Osteoblast (primary cell): ENCODE data around the gene UTS2. TPM values are rescaled to one million over a fixed set of nuclear protein-coding genes. Genes with fewer than 3 reads are reported as not detected.

Experiments
- DNase-seq: peaks from one replicate; pipeline ENCODE4 v3.0.0; 2011; ENCODE audit warnings: low spot score, mixed read lengths; ENCODE audit not compliant: insufficient read length; ENCODE audit errors: missing footprints
- H2AFZ ChIP-seq: 2 replicates; pipeline ENCODE4 v1.6.0; 2011; ENCODE audit warnings: mild to moderate bottlenecking, low read length
- H3K27ac ChIP-seq: 2 replicates; pipeline ENCODE4 v1.5.1; 2011; ENCODE audit warnings: mild to moderate bottlenecking, low read depth, low read length, moderate library complexity
- H3K27me3 ChIP-seq: 2 replicates; pipeline ENCODE4 v1.6.0; 2012; ENCODE audit warnings: mild to moderate bottlenecking, control low read depth, inconsistent platforms, low read length, moderate library complexity; ENCODE audit not compliant: insufficient read depth
- H3K36me3 ChIP-seq: 2 replicates; pipeline ENCODE4 v1.5.1; 2011; ENCODE audit warnings: mild to moderate bottlenecking, low read length, control low read depth, moderate library complexity; ENCODE audit not compliant: insufficient read depth
- H3K4me1 ChIP-seq: 2 replicates; pipeline ENCODE4 v1.5.1; 2011; ENCODE audit warnings: mild to moderate bottlenecking, low read length, control low read depth, moderate library complexity; ENCODE audit not compliant: insufficient read depth
- H3K4me2 ChIP-seq: 2 replicates; pipeline ENCODE4 v1.6.0; 2011; ENCODE audit warnings: mild to moderate bottlenecking, low read length; ENCODE audit not compliant: insufficient read depth
- H3K4me3 ChIP-seq: fragments of 200-600 bp; sonication (generic); 3 replicates; pipeline ENCODE4 v1.5.1; 2012; ENCODE audit warnings: mild to moderate bottlenecking, low read length, inconsistent platforms; ENCODE audit not compliant: insufficient read depth
- H3K79me2 ChIP-seq: 2 replicates; pipeline ENCODE4 v1.6.0; 2012; ENCODE audit warnings: mild to moderate bottlenecking, low read length, control low read depth, inconsistent platforms; ENCODE audit not compliant: insufficient read depth
- H3K9me3 ChIP-seq: 2 replicates; pipeline ENCODE4 v1.5.1; 2011; ENCODE audit warnings: low read depth, low read length, control low read depth
- H4K20me1 ChIP-seq: 2 replicates; pipeline ENCODE4 v1.6.0; 2012; ENCODE audit warnings: mild to moderate bottlenecking, low read length, control low read depth; ENCODE audit not compliant: insufficient read depth
- CTCF ChIP-seq: IDR thresholded peaks from 2 replicates; pipeline ENCODE4 v1.5.1; 2011; ENCODE audit warnings: mild to moderate bottlenecking, low read depth, low read length, moderate library complexity; ENCODE audit errors: extremely low read depth
- total RNA-seq: library from RNA; depleted of rRNA; stranded (reverse); fragments of >200 nt; gene quantifications from 2 replicates; pipeline ENCODE4 v1.2.3, GENCODE V29; 2012

The UTS2 gene
- total RNA-seq, 1 donor: under 0.01 TPM

- DNase-seq: peak; percentile 25
- Histone ChIP-seq H4K20me1 (no peaks in the 10 kb centered on the region), H3K9me3 (no peaks in the 10 kb centered on the region), H3K27me3 (no peaks in the 10 kb centered on the region), H3K79me2 (no peaks in the 10 kb centered on the region), H3K4me3 (no peak overlapping the region), H2AFZ (no peak overlapping the region), H3K36me3 (peaks cover 27% of the 10 kb centered on the region), H3K4me2 (no peak overlapping the region), H3K27ac (no peak overlapping the region), H3K4me1 (peaks cover 7% of the 10 kb centered on the region)
- TF ChIP-seq CTCF: peak; percentile 46
Observed at GRCh38 chr1:7808253-7808844, 44.5 kb downstream of the UTS2 start.

GRCh38 chr1:7805460-7805859 is 47.4 kb downstream of the UTS2 start:
- H4K20me1 ChIP-seq: no peaks in the 10 kb centered on the region
- no peak for DNase-seq
- H3K36me3 ChIP-seq: peaks cover 17% of the 10 kb centered on the region
- no peak overlapping the region for H3K4me2 ChIP-seq
- H3K79me2 ChIP-seq: no peaks in the 10 kb centered on the region
- H2AFZ ChIP-seq: no peak overlapping the region
- no peak overlapping the region for H3K4me3 ChIP-seq
- no peak for TF ChIP-seq CTCF
- H3K4me1 ChIP-seq: peaks cover 6% of the 10 kb centered on the region
- no peaks in the 10 kb centered on the region for H3K27me3 ChIP-seq
- no peaks in the 10 kb centered on the region for H3K9me3 ChIP-seq
- H3K27ac ChIP-seq: no peak overlapping the region

Other genes starting within 250 kb of the UTS2 start
- 101 and 103 TPM in 2 replicates for gene VAMP3, start 81.8 kb downstream of the UTS2 start, total RNA-seq
- 22.4 and 24.2 TPM in 2 replicates for gene PER3, start 68.8 kb downstream of the UTS2 start, total RNA-seq
- under 0.01 TPM in 2 replicates for gene TNFRSF9, start 87.8 kb upstream of the UTS2 start, total RNA-seq
- 158 and 168 TPM in 2 replicates for gene PARK7, start 108.6 kb upstream of the UTS2 start, total RNA-seq
- gene ERRFI1, start 173.2 kb upstream of the UTS2 start, total RNA-seq: 60.4 and 69.5 TPM in 2 replicates